ENCODE data around the gene MBD2.

The MBD2 gene

GRCh38 chr18:54119524-54120019 lies 104.9 kb downstream of the MBD2 start:
- Histone ChIP-seq H3K27ac (ENCODE audit: low read depth, low read length) (no peak overlapping the region), H3K9ac (ENCODE audit: low read length) (no peak overlapping the region), H4K20me1 (ENCODE audit: low read depth, low read length) (no peaks in the 10 kb centered on the region), H3K27me3 (ENCODE audit: low read length) (no peaks in the 10 kb centered on the region), H3K79me2 (ENCODE audit: insufficient read depth, low read length) (no peaks in the 10 kb centered on the region), H3K36me3 (ENCODE audit: low read length) (no peaks in the 10 kb centered on the region), H3K4me3 (ENCODE audit: insufficient read depth, low read length, poor library complexity, severe bottlenecking) (no peak overlapping the region), H3F3A (ENCODE audit: insufficient read depth) (no peaks in the 10 kb centered on the region), H3K9me3 (ENCODE audit: insufficient read depth, low read length) (no peaks in the 10 kb centered on the region), H2AFZ (ENCODE audit: low read depth, low read length, severe bottlenecking) (peak overlapping the region; percentile 77), H3K4me2 (ENCODE audit: low read depth, low read length, poor library complexity, severe bottlenecking) (no peak overlapping the region), H3K9me2 (replicated peaks; ENCODE audit: insufficient read depth, low read length) (no peaks in the 10 kb centered on the region)
- TF ChIP-seq EZH2phosphoT487 (conservative IDR thresholded peaks at IDR 0.05; ENCODE audit: low read length) (no peak), CTCF (IDR thresholded peaks at IDR 0.05; ENCODE audit: insufficient read depth, low read length, poor library complexity, severe bottlenecking) (peak; percentile 97)

- TF ChIP-seq CTCF (IDR thresholded peaks at IDR 0.05; ENCODE audit: insufficient read depth, low read length, poor library complexity, severe bottlenecking) (no peak), EZH2phosphoT487 (conservative IDR thresholded peaks at IDR 0.05; ENCODE audit: low read length) (no peak)
- H3F3A ChIP-seq (ENCODE audit: insufficient read depth): no peaks in the 10 kb centered on the region
- no peak overlapping the region for H3K9ac ChIP-seq (ENCODE audit: low read length)
- no peak overlapping the region for H3K4me3 ChIP-seq (ENCODE audit: insufficient read depth, low read length, poor library complexity, severe bottlenecking)
- H3K79me2 ChIP-seq (ENCODE audit: insufficient read depth, low read length): no peaks in the 10 kb centered on the region
- H2AFZ ChIP-seq (ENCODE audit: low read depth, low read length, severe bottlenecking): no peak overlapping the region
- H3K27ac ChIP-seq (ENCODE audit: low read depth, low read length): no peak overlapping the region
- no peak overlapping the region for H3K4me2 ChIP-seq (ENCODE audit: low read depth, low read length, poor library complexity, severe bottlenecking)
- no peaks in the 10 kb centered on the region for H3K27me3 ChIP-seq (ENCODE audit: low read length)
- no peaks in the 10 kb centered on the region for H4K20me1 ChIP-seq (ENCODE audit: low read depth, low read length)
- H3K9me2 ChIP-seq (replicated peaks; ENCODE audit: insufficient read depth, low read length): no peaks in the 10 kb centered on the region
- H3K36me3 ChIP-seq (ENCODE audit: low read length): no peaks in the 10 kb centered on the region
- H3K9me3 ChIP-seq (ENCODE audit: insufficient read depth, low read length): no peaks in the 10 kb centered on the region
Observed at GRCh38 chr18:54117853-54118773, 106.4 kb downstream of the MBD2 start.

GRCh38 chr18:54116541-54117257 lies 107.8 kb downstream of the MBD2 start:
- TF ChIP-seq CTCF (IDR thresholded peaks at IDR 0.05; ENCODE audit: insufficient read depth, low read length, poor library complexity, severe bottlenecking): no peak
- TF ChIP-seq EZH2phosphoT487 (conservative IDR thresholded peaks at IDR 0.05; ENCODE audit: low read length): no peak
- Histone ChIP-seq H3K36me3 (ENCODE audit: low read length) (no peaks in the 10 kb centered on the region), H3K27ac (ENCODE audit: low read depth, low read length) (no peak overlapping the region), H4K20me1 (ENCODE audit: low read depth, low read length) (no peaks in the 10 kb centered on the region), H3K9me3 (ENCODE audit: insufficient read depth, low read length) (no peaks in the 10 kb centered on the region), H3K9ac (ENCODE audit: low read length) (no peak overlapping the region), H3K79me2 (ENCODE audit: insufficient read depth, low read length) (no peaks in the 10 kb centered on the region), H3K4me2 (ENCODE audit: low read depth, low read length, poor library complexity, severe bottlenecking) (no peak overlapping the region), H2AFZ (ENCODE audit: low read depth, low read length, severe bottlenecking) (no peak overlapping the region), H3K9me2 (replicated peaks; ENCODE audit: insufficient read depth, low read length) (no peaks in the 10 kb centered on the region), H3K27me3 (ENCODE audit: low read length) (no peaks in the 10 kb centered on the region), H3K4me3 (ENCODE audit: insufficient read depth, low read length, poor library complexity, severe bottlenecking) (no peak overlapping the region), H3F3A (ENCODE audit: insufficient read depth) (no peaks in the 10 kb centered on the region)
